H9 (cell line): Measurements from ENCODE around the gene COL4A4. TPM values are rescaled to one million over a fixed set of nuclear protein-coding genes. Genes with fewer than 3 reads are reported as not detected.

Experiments used
- DNase-seq: peaks from one replicate; pipeline ENCODE4 v3.0.0-alpha.2; 2017
- H2AFZ ChIP-seq: one replicate; pipeline ENCODE4 v1.6.1; 2013; ENCODE audit warnings: mild to moderate bottlenecking, low read length, control low read depth, moderate library complexity
- H2AK5ac ChIP-seq: 2 replicates; pipeline ENCODE4 v1.6.1; 2013; ENCODE audit warnings: low read length, control low read depth, mixed read lengths; ENCODE audit not compliant: insufficient read length
- H2BK120ac ChIP-seq: one replicate; pipeline ENCODE4 v1.6.1; 2013; ENCODE audit warnings: low read depth, mild to moderate bottlenecking, low read length, control low read depth, inconsistent platforms; ENCODE audit not compliant: poor library complexity, severe bottlenecking
- H2BK12ac ChIP-seq: 2 replicates; pipeline ENCODE4 v1.6.1; 2013; ENCODE audit warnings: low read length, control low read depth, mixed read lengths, low read depth; ENCODE audit not compliant: insufficient read length
- H2BK15ac ChIP-seq: 2 replicates; pipeline ENCODE4 v1.6.1; 2013; ENCODE audit warnings: low read depth, low read length, control low read depth
- H2BK20ac ChIP-seq: one replicate; pipeline ENCODE4 v1.6.1; 2013; ENCODE audit warnings: low read depth, mild to moderate bottlenecking, low read length, control low read depth, inconsistent platforms; ENCODE audit not compliant: poor library complexity, severe bottlenecking
- H2BK5ac ChIP-seq: 2 replicates; pipeline ENCODE4 v1.6.1; 2013; ENCODE audit warnings: low read length, control low read depth, mixed read lengths; ENCODE audit not compliant: insufficient read length
- H3K14ac ChIP-seq: 2 replicates; pipeline ENCODE4 v1.6.1; 2013; ENCODE audit warnings: low read length, control low read depth; ENCODE audit not compliant: insufficient read depth
- H3K18ac ChIP-seq: 2 replicates; pipeline ENCODE4 v1.6.1; 2013; ENCODE audit warnings: low read depth, mild to moderate bottlenecking, mixed read lengths, low read length, control low read depth; ENCODE audit not compliant: insufficient read length
- H3K23ac ChIP-seq: 2 replicates; pipeline ENCODE4 v1.6.1; 2013; ENCODE audit warnings: low read length, control low read depth, mixed read lengths, low read depth; ENCODE audit not compliant: insufficient read length
- H3K23me2 ChIP-seq: 2 replicates; pipeline ENCODE4 v1.6.1; 2013; ENCODE audit warnings: low read depth, mild to moderate bottlenecking, mixed read lengths, low read length, control low read depth; ENCODE audit not compliant: insufficient read length, poor library complexity, severe bottlenecking
- H3K27ac ChIP-seq: 2 replicates; pipeline ENCODE4 v1.5.1; 2013; ENCODE audit warnings: low read length, control low read depth, mixed read lengths, low read depth; ENCODE audit not compliant: insufficient read length
- H3K27me3 ChIP-seq: 2 replicates; pipeline ENCODE4 v1.6.1; 2013; ENCODE audit warnings: low read length, control low read depth, inconsistent platforms; ENCODE audit not compliant: insufficient read depth
- H3K4ac ChIP-seq: 2 replicates; pipeline ENCODE4 v1.6.1; 2013; ENCODE audit warnings: low read depth, mild to moderate bottlenecking, control low read depth, inconsistent platforms, low read length, moderate library complexity
- H3K4me1 ChIP-seq: 2 replicates; pipeline ENCODE4 v1.6.1; 2013; ENCODE audit warnings: low read length, control low read depth, inconsistent platforms; ENCODE audit not compliant: insufficient read depth
- H3K4me2 ChIP-seq: 2 replicates; pipeline ENCODE4 v1.6.1; 2013; ENCODE audit warnings: low read length, control low read depth, mixed read lengths; ENCODE audit not compliant: insufficient read length, insufficient read depth
- H3K56ac ChIP-seq: 2 replicates; pipeline ENCODE4 v1.6.1; 2013; ENCODE audit warnings: low read depth, mild to moderate bottlenecking, mixed read lengths, low read length, control low read depth; ENCODE audit not compliant: insufficient read length
- H3K79me1 ChIP-seq: 2 replicates; pipeline ENCODE4 v1.6.1; 2013; ENCODE audit warnings: low read depth, mild to moderate bottlenecking, moderate library complexity, low read length, control low read depth, inconsistent platforms; ENCODE audit not compliant: insufficient read depth, poor library complexity, severe bottlenecking
- H3K79me2 ChIP-seq: 2 replicates; pipeline ENCODE4 v1.6.1; 2013; ENCODE audit warnings: low read length, control low read depth, inconsistent platforms; ENCODE audit not compliant: insufficient read depth
- H3K9ac ChIP-seq: 2 replicates; pipeline ENCODE4 v1.6.1; 2013; ENCODE audit warnings: low read length, control low read depth, mixed read lengths; ENCODE audit not compliant: insufficient read length; ENCODE audit errors: extremely low read depth
- H3K9me3 ChIP-seq: one replicate; pipeline ENCODE4 v1.6.1; 2013; ENCODE audit warnings: low read depth, low read length, inconsistent platforms; ENCODE audit not compliant: control insufficient read depth
- H3T11ph ChIP-seq: one replicate; pipeline ENCODE4 v1.6.1; 2013; ENCODE audit warnings: mild to moderate bottlenecking, low read length, control low read depth, inconsistent platforms
- H4K20me1 ChIP-seq: one replicate; pipeline ENCODE4 v1.6.1; 2013; ENCODE audit not compliant: control insufficient read depth, insufficient read length, insufficient read depth
- H4K5ac ChIP-seq: 2 replicates; pipeline ENCODE4 v1.6.1; 2013; ENCODE audit warnings: low read depth, mild to moderate bottlenecking, mixed read lengths, low read length, control low read depth; ENCODE audit not compliant: insufficient read length
- H4K8ac ChIP-seq: replicated peaks from 2 replicates; pipeline ENCODE4 v1.6.1; 2013; ENCODE audit warnings: low read length, control low read depth, mixed read lengths, low read depth; ENCODE audit not compliant: insufficient read length
- H4K91ac ChIP-seq: 2 replicates; pipeline ENCODE4 v1.6.1; 2013; ENCODE audit warnings: low read depth, mild to moderate bottlenecking, moderate library complexity, mixed read lengths, low read length, control low read depth; ENCODE audit not compliant: insufficient read length
- H3K27ac Mint-ChIP-seq, 3 experiments: 2 replicates in 2 of 3; 3 replicates in 1 of 3; pipeline ENCODE4 v1.8.0; 2020 to 2021; ENCODE audit warnings: mixed read lengths in 3 of 3, mild to moderate bottlenecking in 1 of 3, moderate library complexity in 1 of 3
- H3K27me3 Mint-ChIP-seq: 2 replicates; pipeline ENCODE4 v1.8.0; 2021; ENCODE audit warnings: low read depth, mild to moderate bottlenecking, moderate library complexity, mixed read lengths
- H3K36me3 Mint-ChIP-seq, 3 experiments: 2 replicates in 2 of 3; 3 replicates in 1 of 3; pipeline ENCODE4 v1.8.0; 2020 to 2021; ENCODE audit warnings: low read depth in 3 of 3, mixed read lengths in 3 of 3; ENCODE audit not compliant: insufficient read depth in 1 of 3
- H3K4me1 Mint-ChIP-seq, 2 experiments: 2 replicates each; pipeline ENCODE4 v1.8.0; 2020; ENCODE audit warnings: mixed read lengths in 2 of 2
- H3K4me3 Mint-ChIP-seq, 2 experiments: 2 replicates in 1 of 2; 3 replicates in 1 of 2; pipeline ENCODE4 v1.8.0; 2020 to 2021; ENCODE audit warnings: mild to moderate bottlenecking in 2 of 2, mixed read lengths in 2 of 2, moderate library complexity in 1 of 2
- H3K9me3 Mint-ChIP-seq, 2 experiments: 2 replicates in 1 of 2; 3 replicates in 1 of 2; pipeline ENCODE4 v1.8.0; 2020; ENCODE audit warnings: mild to moderate bottlenecking in 2 of 2, mixed read lengths in 2 of 2, moderate library complexity in 1 of 2
- WGBS: extraction: QIAGEN DNeasy Blood & Tissue Kit; methylation state at CpG from one replicate; pipeline ENCODE4 v1.1.7; 2013; ENCODE audit warnings: missing lambda C conversion rate, low lambda C conversion rate, mixed read lengths; ENCODE audit not compliant: insufficient read length; ENCODE audit errors: extremely low coverage; 5-methylcytosine and 5-hydroxymethylcytosine counted together
- total RNA-seq: library from RNA; stranded (reverse); gene quantifications from 2 replicates; pipeline ENCODE4 v1.2.1, GENCODE V29; 2021
- TF ChIP-seq, protein P1 (sequence below): fragments of 200-600 bp; sonication (generic); conservative IDR thresholded peaks from 3 replicates; pipeline ENCODE4 v1.8.0; 2021; ENCODE audit warnings: antibody characterized with exemption, mild to moderate bottlenecking

COL4A4 gene
- total RNA-seq, 1 experiment from 2014 or later = 0.92 TPM

DNA sequence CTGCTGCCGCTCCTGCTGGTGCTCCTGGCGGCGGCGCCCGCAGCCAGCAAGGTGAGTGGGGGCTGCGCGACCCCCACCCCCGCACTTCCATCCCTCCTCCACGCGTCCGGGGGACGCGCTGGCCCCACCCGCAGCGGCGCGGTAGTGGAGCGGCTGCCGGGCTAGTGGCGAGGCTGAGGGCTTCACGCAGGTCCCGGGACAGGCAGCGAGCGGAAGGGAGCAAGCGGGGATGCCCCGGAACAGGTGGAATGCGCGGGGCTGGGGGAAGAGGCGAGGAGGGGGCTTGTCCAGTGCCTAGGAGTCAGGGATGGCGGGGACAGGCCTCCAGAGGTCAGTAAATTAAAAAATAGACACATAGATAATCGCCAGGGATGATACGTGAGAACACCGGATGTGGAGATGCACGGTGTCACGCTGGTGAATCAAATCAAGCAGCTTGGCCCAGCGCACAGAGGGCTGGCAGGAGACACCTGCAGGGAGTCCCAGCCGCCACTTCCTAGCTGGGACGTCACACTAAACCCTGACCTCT, 822 bp upstream of the COL4A4 start:
- no peaks in the 10 kb centered on the region; a peak in 1 of 7 replicates for H3K36me3 Mint-ChIP-seq
- H3K79me2 ChIP-seq = no peaks in the 10 kb centered on the region
- no peak overlapping the region for H3K4ac ChIP-seq
- no peak overlapping the region for H2AK5ac ChIP-seq
- no peak overlapping the region for H3K27ac Mint-ChIP-seq
- TF ChIP-seq, protein P1, sequence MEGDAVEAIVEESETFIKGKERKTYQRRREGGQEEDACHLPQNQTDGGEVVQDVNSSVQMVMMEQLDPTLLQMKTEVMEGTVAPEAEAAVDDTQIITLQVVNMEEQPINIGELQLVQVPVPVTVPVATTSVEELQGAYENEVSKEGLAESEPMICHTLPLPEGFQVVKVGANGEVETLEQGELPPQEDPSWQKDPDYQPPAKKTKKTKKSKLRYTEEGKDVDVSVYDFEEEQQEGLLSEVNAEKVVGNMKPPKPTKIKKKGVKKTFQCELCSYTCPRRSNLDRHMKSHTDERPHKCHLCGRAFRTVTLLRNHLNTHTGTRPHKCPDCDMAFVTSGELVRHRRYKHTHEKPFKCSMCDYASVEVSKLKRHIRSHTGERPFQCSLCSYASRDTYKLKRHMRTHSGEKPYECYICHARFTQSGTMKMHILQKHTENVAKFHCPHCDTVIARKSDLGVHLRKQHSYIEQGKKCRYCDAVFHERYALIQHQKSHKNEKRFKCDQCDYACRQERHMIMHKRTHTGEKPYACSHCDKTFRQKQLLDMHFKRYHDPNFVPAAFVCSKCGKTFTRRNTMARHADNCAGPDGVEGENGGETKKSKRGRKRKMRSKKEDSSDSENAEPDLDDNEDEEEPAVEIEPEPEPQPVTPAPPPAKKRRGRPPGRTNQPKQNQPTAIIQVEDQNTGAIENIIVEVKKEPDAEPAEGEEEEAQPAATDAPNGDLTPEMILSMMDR = no peak
- no peak overlapping the region; the same call in 1 of the 2 replicates for H3K14ac ChIP-seq
- no peaks in the 10 kb centered on the region; the same call in 1 of the 2 replicates for H3K4me1 ChIP-seq
- H4K5ac ChIP-seq = no peak overlapping the region
- H3K56ac ChIP-seq = no peak overlapping the region
- H4K91ac ChIP-seq = no peak overlapping the region
- DNase-seq = peak; percentile 55
- H2BK15ac ChIP-seq = no peak overlapping the region
- H3K79me1 ChIP-seq = no peaks in the 10 kb centered on the region
- H4K8ac ChIP-seq = no peak overlapping the region
- peaks cover 6% of the 10 kb centered on the region; the same call in 1 of the 2 replicates for H3K27me3 ChIP-seq
- H3K9me3 Mint-ChIP-seq = no peaks in the 10 kb centered on the region; a peak in 1 of 5 replicates
- no CpG with 5 or more reads among the region's 38 CpGs for WGBS
- no peaks in the 10 kb centered on the region for H4K20me1 ChIP-seq
- no peak overlapping the region for H2BK12ac ChIP-seq
- H2BK120ac ChIP-seq = no peak overlapping the region
- peaks cover 14% of the 10 kb centered on the region for H3K23me2 ChIP-seq
- no peak overlapping the region for H2BK20ac ChIP-seq
- no peaks in the 10 kb centered on the region for H3K9me3 ChIP-seq
- no peak overlapping the region for H3K23ac ChIP-seq
- H2BK5ac ChIP-seq = no peak overlapping the region
- no peak overlapping the region for H2AFZ ChIP-seq
- H3K4me3 Mint-ChIP-seq = peak overlapping the region; percentile 74 to 82
- H3T11ph ChIP-seq = no peak overlapping the region
- peak overlapping the region; percentile 73 for H3K4me2 ChIP-seq
- H3K18ac ChIP-seq = no peak overlapping the region
- H3K27ac ChIP-seq = no peak overlapping the region
- H3K27me3 Mint-ChIP-seq = peaks cover 55% of the 10 kb centered on the region
- peaks cover 10 to 19% of the 10 kb centered on the region in 2 experiments for H3K4me1 Mint-ChIP-seq
- H3K9ac ChIP-seq = no peak overlapping the region
